Peyer's patch (tissue), 4 donors: ENCODE results near the gene SIRPA. TPM values are rescaled to one million over a fixed set of nuclear protein-coding genes. Genes with fewer than 3 reads are reported as not detected.

Experiments used
- DNase-seq, 3 donors: peaks; one replicate each; pipeline ENCODE4 v3.0.0-alpha.2; 2017 to 2019
- H3K27ac ChIP-seq, 4 donors: fragments of 200-600 bp; sonication (generic); one replicate each; pipeline ENCODE4 v1.5.1; 2016 to 2019
- H3K27me3 ChIP-seq, 2 donors: fragments of 200-600 bp; sonication (generic); one replicate each; pipeline ENCODE4 v1.5.1; 2019
- H3K36me3 ChIP-seq, 3 donors: fragments of 200-600 bp; sonication (generic); one replicate each; pipeline ENCODE4 v1.5.1; 2016 to 2019
- H3K4me1 ChIP-seq, 4 donors: fragments of 200-600 bp; sonication (generic); one replicate each; pipeline ENCODE4 v1.5.1; 2016 to 2019
- H3K4me3 ChIP-seq, 4 donors: fragments of 200-600 bp; sonication (generic); 1 replicate in 3 of 4; 2 replicates in 1 of 4; pipeline ENCODE4 v1.5.1; 2016 to 2019; ENCODE audit warnings: mild to moderate bottlenecking in 1 of 4
- H3K9me3 ChIP-seq, 4 donors: fragments of 200-600 bp; sonication (generic); one replicate each; pipeline ENCODE4 v1.5.1; 2016 to 2019; ENCODE audit warnings: mild to moderate bottlenecking in 1 of 4
- CTCF ChIP-seq, 6 experiments: fragments of 450-650 bp in 4 of 6; fragments of 200-600 bp in 2 of 6; sonication (generic) in 1 of 6; IDR thresholded peaks; one replicate each; pipeline ENCODE4 v1.5.1; 2017 to 2019; ENCODE audit warnings: antibody characterized with exemption in 6 of 6, mild to moderate bottlenecking in 3 of 6, moderate library complexity in 1 of 6
- POLR2A ChIP-seq, 2 donors: fragments of 450-650 bp; IDR thresholded peaks; one replicate each; pipeline ENCODE4 v1.5.1; 2017; ENCODE audit warnings: antibody characterized with exemption in 2 of 2, mild to moderate bottlenecking in 2 of 2, moderate library complexity in 2 of 2
- total RNA-seq, 4 donors: library from RNA; depleted of rRNA; stranded (reverse); fragments of >200 nt; gene quantifications; one replicate each; pipeline ENCODE4 v1.1.0, GENCODE V29; 2016

The SIRPA gene
- total RNA-seq, 4 donors from 2014 or later: 18.2 to 38.2 (median 26.3) TPM

- peaks cover 0 to 6% (median 0%) of the 10 kb centered on the region in 4 donors for H3K4me1 ChIP-seq
- H3K9me3 ChIP-seq: no peaks in the 10 kb centered on the region
- TF ChIP-seq CTCF (IDR thresholded peaks at IDR 0.05): no peak
- TF ChIP-seq POLR2A (IDR thresholded peaks at IDR 0.05): no peak
- H3K4me3 ChIP-seq: no peak overlapping the region
- H3K27me3 ChIP-seq: no peaks in the 10 kb centered on the region
- no peak for DNase-seq
- H3K27ac ChIP-seq: no peak overlapping the region
- no peaks in the 10 kb centered on the region for H3K36me3 ChIP-seq
Measured at GRCh38 chr20:1856424-1856823, 38.8 kb upstream of the SIRPA start.

GRCh38 chr20:1857466-1857865 lies 37.7 kb upstream of the SIRPA start:
- no peaks in the 10 kb centered on the region for H3K36me3 ChIP-seq
- H3K27ac ChIP-seq: no peak overlapping the region
- H3K4me1 ChIP-seq: peaks cover 0 to 8% (median 0%) of the 10 kb centered on the region in 4 donors
- H3K27me3 ChIP-seq: no peaks in the 10 kb centered on the region
- H3K9me3 ChIP-seq: no peaks in the 10 kb centered on the region
- H3K4me3 ChIP-seq: no peak overlapping the region
- TF ChIP-seq CTCF (IDR thresholded peaks at IDR 0.05): no peak
- no peak for TF ChIP-seq POLR2A (IDR thresholded peaks at IDR 0.05)
- no peak for DNase-seq

GRCh38 chr20:1858871-1859270 lies 36.3 kb upstream of the SIRPA start:
- H3K27ac ChIP-seq: no peak overlapping the region
- H3K36me3 ChIP-seq: no peaks in the 10 kb centered on the region
- TF ChIP-seq CTCF (IDR thresholded peaks at IDR 0.05) (no peak), POLR2A (IDR thresholded peaks at IDR 0.05) (no peak)
- no peaks in the 10 kb centered on the region for H3K9me3 ChIP-seq
- no peaks in the 10 kb centered on the region for H3K27me3 ChIP-seq
- no peak for DNase-seq
- H3K4me1 ChIP-seq: peaks cover 0 to 8% (median 0%) of the 10 kb centered on the region in 4 donors
- no peak overlapping the region for H3K4me3 ChIP-seq

GRCh38 chr20:1860446-1860845 lies 34.8 kb upstream of the SIRPA start:
- Histone ChIP-seq H3K27ac (no peak overlapping the region), H3K4me1 (peaks cover 0 to 8% (median 0%) of the 10 kb centered on the region in 4 donors), H3K9me3 (no peaks in the 10 kb centered on the region), H3K27me3 (no peaks in the 10 kb centered on the region), H3K36me3 (no peaks in the 10 kb centered on the region), H3K4me3 (no peak overlapping the region)
- no peak for DNase-seq
- TF ChIP-seq POLR2A (IDR thresholded peaks at IDR 0.05): no peak
- TF ChIP-seq CTCF (IDR thresholded peaks at IDR 0.05): no peak

GRCh38 chr20:1861347-1861976 lies 33.7 kb upstream of the SIRPA start:
- Histone ChIP-seq H3K4me1 (peaks cover 0 to 8% (median 0%) of the 10 kb centered on the region in 4 donors), H3K4me3 (no peak overlapping the region), H3K27me3 (no peaks in the 10 kb centered on the region), H3K36me3 (no peaks in the 10 kb centered on the region), H3K27ac (peak overlapping the region in 2 of 4 donors; percentile 21 to 45), H3K9me3 (no peaks in the 10 kb centered on the region)
- TF ChIP-seq CTCF (IDR thresholded peaks at IDR 0.05) (no peak), POLR2A (IDR thresholded peaks at IDR 0.05) (no peak)
- peak in 1 of 3 donors; percentile 64 for DNase-seq
